ENCODE measurements around the gene PEX14.

DNA sequence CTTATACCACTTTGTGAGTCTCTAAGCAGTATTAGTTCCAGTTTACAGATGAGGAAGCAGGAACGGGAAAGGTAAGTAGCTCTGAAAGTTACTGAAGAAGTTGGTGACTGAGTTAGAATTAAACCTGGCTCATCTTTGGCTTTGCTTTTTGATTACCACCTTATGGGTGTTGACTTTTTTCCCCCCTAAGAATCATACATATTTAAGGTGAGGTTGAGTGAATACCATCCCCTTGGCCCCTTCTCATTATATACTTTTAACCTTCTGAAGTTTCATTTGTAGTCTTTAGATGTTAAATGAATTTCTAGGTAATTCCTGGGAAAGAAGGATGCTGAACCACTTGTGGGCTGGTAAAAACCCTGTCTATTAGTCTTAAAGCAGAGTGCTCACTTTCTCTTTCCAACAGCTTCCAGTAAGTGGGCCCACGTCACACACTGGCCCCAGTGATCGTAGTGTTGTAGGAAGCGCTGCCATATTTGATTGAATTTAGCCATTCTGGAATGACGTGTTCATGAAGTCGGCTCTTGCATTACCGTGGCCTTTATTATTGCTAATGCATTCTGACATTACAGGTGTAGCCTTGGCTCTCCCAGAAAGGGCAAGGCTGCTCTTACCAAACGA, 46.9 kb downstream of the PEX14 start:
- TF ChIP-seq ZNF274 (IDR thresholded peaks at IDR 0.05; ENCODE audit: low read depth, low read length) (no peak), YY1 (IDR thresholded peaks at IDR 0.05; ENCODE audit: insufficient read depth, insufficient read length) (no peak)

Data from NT2/D1 (cell line).